ENCODE results near the gene ADRB2. TPM values are rescaled to one million over a fixed set of nuclear protein-coding genes. Genes with fewer than 3 reads are reported as not detected.
"Not testable (repeated sequence)": the region's sequence is repeated elsewhere in the genome, so short reads cannot be mapped to it uniquely, and the experiment has no call there.

ADRB2 gene
- total RNA-seq, 6 experiments from 2014 or later, result 2.0 to 4.0 (median 3.7) TPM

GRCh38 chr5:148873120-148873519 lies 46.7 kb downstream of the ADRB2 start:
- H3K36me3 Mint-ChIP-seq (ENCODE audit: low read depth), result no peaks in the 10 kb centered on the region
- TF ChIP-seq, protein P1, sequence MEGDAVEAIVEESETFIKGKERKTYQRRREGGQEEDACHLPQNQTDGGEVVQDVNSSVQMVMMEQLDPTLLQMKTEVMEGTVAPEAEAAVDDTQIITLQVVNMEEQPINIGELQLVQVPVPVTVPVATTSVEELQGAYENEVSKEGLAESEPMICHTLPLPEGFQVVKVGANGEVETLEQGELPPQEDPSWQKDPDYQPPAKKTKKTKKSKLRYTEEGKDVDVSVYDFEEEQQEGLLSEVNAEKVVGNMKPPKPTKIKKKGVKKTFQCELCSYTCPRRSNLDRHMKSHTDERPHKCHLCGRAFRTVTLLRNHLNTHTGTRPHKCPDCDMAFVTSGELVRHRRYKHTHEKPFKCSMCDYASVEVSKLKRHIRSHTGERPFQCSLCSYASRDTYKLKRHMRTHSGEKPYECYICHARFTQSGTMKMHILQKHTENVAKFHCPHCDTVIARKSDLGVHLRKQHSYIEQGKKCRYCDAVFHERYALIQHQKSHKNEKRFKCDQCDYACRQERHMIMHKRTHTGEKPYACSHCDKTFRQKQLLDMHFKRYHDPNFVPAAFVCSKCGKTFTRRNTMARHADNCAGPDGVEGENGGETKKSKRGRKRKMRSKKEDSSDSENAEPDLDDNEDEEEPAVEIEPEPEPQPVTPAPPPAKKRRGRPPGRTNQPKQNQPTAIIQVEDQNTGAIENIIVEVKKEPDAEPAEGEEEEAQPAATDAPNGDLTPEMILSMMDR (IDR thresholded peaks at IDR 0.05), result no peak
- no peak overlapping the region for H3K4me3 Mint-ChIP-seq
- H3K27ac Mint-ChIP-seq, result no peak overlapping the region
- H3K9me3 Mint-ChIP-seq, result no peaks in the 10 kb centered on the region
- no peak for DNase-seq
- peaks cover 21% of the 10 kb centered on the region for H3K4me1 Mint-ChIP-seq (ENCODE audit: low read depth)
- no peaks in the 10 kb centered on the region; the same call in 1 of the 2 replicates for H3K27me3 Mint-ChIP-seq (ENCODE audit: insufficient read depth)

- Mint-ChIP-seq H3K4me1 (ENCODE audit: low read depth) (peaks cover 21% of the 10 kb centered on the region), H3K27me3 (ENCODE audit: insufficient read depth) (no peaks in the 10 kb centered on the region; the same call in 1 of the 2 replicates), H3K4me3 (no peak overlapping the region), H3K9me3 (no peaks in the 10 kb centered on the region), H3K36me3 (ENCODE audit: low read depth) (no peaks in the 10 kb centered on the region), H3K27ac (no peak overlapping the region)
- TF ChIP-seq, protein P1 (IDR thresholded peaks at IDR 0.05), result no peak
- no peak for DNase-seq
Observed at GRCh38 chr5:148873690-148874485, 47.5 kb downstream of the ADRB2 start.

- DNase-seq, result no peak
- no peak overlapping the region for H3K4me3 Mint-ChIP-seq
Observed at GRCh38 chr5:148875205-148875875, 48.9 kb downstream of the ADRB2 start.

GRCh38 chr5:148877436-148877835 lies 51.0 kb downstream of the ADRB2 start:
- not testable (repeated sequence) for H3K36me3 Mint-ChIP-seq (ENCODE audit: low read depth); H3K27me3 Mint-ChIP-seq (ENCODE audit: insufficient read depth); H3K9me3 Mint-ChIP-seq; H3K4me3 Mint-ChIP-seq; H3K27ac Mint-ChIP-seq; DNase-seq
- peaks cover 21% of the 10 kb centered on the region for H3K4me1 Mint-ChIP-seq (ENCODE audit: low read depth)

More at GRCh38 chr5:148875205-148875875, 48.9 kb downstream of the ADRB2 start:
- Mint-ChIP-seq H3K27me3 (ENCODE audit: insufficient read depth) (no peaks in the 10 kb centered on the region; the same call in 1 of the 2 replicates), H3K4me1 (ENCODE audit: low read depth) (peaks cover 21% of the 10 kb centered on the region), H3K27ac (no peak overlapping the region), H3K36me3 (ENCODE audit: low read depth) (no peaks in the 10 kb centered on the region), H3K9me3 (no peaks in the 10 kb centered on the region)
- TF ChIP-seq, protein P1 (IDR thresholded peaks at IDR 0.05), result no peak

Other genes with a start within 250 kb of the ADRB2 start
- gene HTR4, start 172.1 kb upstream of the ADRB2 start, total RNA-seq (2021; fragmentation: NEBNext Ultra II Directional; extraction: Animal tissue kit (Norgen Biotek cat#: 25700)), result not detected
- gene SH3TC2, start 236.5 kb downstream of the ADRB2 start, total RNA-seq (2021; fragmentation: NEBNext Ultra II Directional; extraction: Animal tissue kit (Norgen Biotek cat#: 25700)), result 10 to 100 TPM in 4 of 6 experiments, 1 to 10 TPM in 2; 9.3 to 12.9 (median 10.7) TPM